SK-N-SH (cell line): ENCODE results near the gene OBSCN. TPM values are rescaled to one million over a fixed set of nuclear protein-coding genes. Genes with fewer than 3 reads are reported as not detected.

Experiments used
- CTCF ChIA-PET: fragments of 300-600, 350-600 bp; formaldehyde crosslinking; extraction: SDS; loops from one replicate; lab custom pipeline; 2021; lab: Yijun Ruan, JAX
- POLR2A ChIA-PET: fragments of 350-600 bp; sonication (Branson Sonifier 250); formaldehyde crosslinking; extraction: SDS; loops from one replicate; lab custom pipeline; 2020; ENCODE audit warnings: antibody characterized with exemption, inconsistent platforms; lab: Yijun Ruan, JAX
- DNase-seq: peaks from one replicate; pipeline ENCODE4 v3.0.0; 2012
- H2AFZ ChIP-seq: fragments of 200-600 bp; sonication (generic); 2 replicates; pipeline ENCODE4 v1.8.1; 2016; ENCODE audit warnings: antibody characterized with exemption, mild to moderate bottlenecking, low read depth
- H3F3A ChIP-seq: fragments of 200-600 bp; sonication (generic); replicated peaks from 2 replicates; pipeline ENCODE3; 2016; ENCODE audit warnings: antibody characterized with exemption, mild to moderate bottlenecking; ENCODE audit not compliant: insufficient read depth
- H3K27ac ChIP-seq, 2 experiments: fragments of 200-500 bp in 1 of 2; fragments of 200-600 bp in 1 of 2; sonication (Bioruptor generic) in 1 of 2; sonication (generic), shearing (Covaris generic) in 1 of 2; 2 replicates each; pipeline versions ENCODE4 v1.5.1 to v1.6.1; 2014 to 2016; ENCODE audit warnings: low read depth in 2 of 2, inconsistent platforms in 1 of 2, low read length in 1 of 2, mild to moderate bottlenecking in 1 of 2, mixed read lengths in 1 of 2
- H3K27me3 ChIP-seq: fragments of 200-600 bp; sonication (generic), shearing (Covaris generic); 2 replicates; pipeline ENCODE4 v1.6.1; 2016; ENCODE audit warnings: mixed run types; ENCODE audit not compliant: insufficient read depth
- H3K36me3 ChIP-seq, 2 experiments: fragments of 200-500 bp in 1 of 2; fragments of 200-600 bp in 1 of 2; sonication (Bioruptor generic) in 1 of 2; sonication (generic) in 1 of 2; replicated peaks in 1 of 2; 2 replicates each; pipeline versions ENCODE3 to v1.5.1; 2014 to 2016; ENCODE audit warnings: low read length in 1 of 2, mild to moderate bottlenecking in 1 of 2; ENCODE audit not compliant: insufficient read depth in 2 of 2, control insufficient read depth in 1 of 2
- H3K4me1 ChIP-seq, 2 experiments: fragments of 200-500 bp in 1 of 2; fragments of 200-600 bp in 1 of 2; sonication (Bioruptor generic) in 1 of 2; sonication (generic), shearing (Covaris generic) in 1 of 2; 2 replicates each; pipeline versions ENCODE4 v1.5.1 to v1.6.1; 2014 to 2016; ENCODE audit warnings: low read depth in 1 of 2, low read length in 1 of 2, mixed run types in 1 of 2; ENCODE audit not compliant: insufficient read depth in 2 of 2, control insufficient read depth in 1 of 2
- H3K4me2 ChIP-seq: fragments of 200-600 bp; sonication (generic), shearing (Covaris generic); 2 replicates; pipeline ENCODE4 v1.6.1; 2017; ENCODE audit warnings: mixed run types
- H3K4me3 ChIP-seq, 2 experiments: fragments of 200-500 bp in 1 of 2; fragments of 200-600 bp in 1 of 2; sonication (Bioruptor generic) in 1 of 2; sonication (generic), shearing (Covaris generic) in 1 of 2; 2 replicates each; pipeline versions ENCODE4 v1.5.1 to v1.8.1; 2014 to 2016; ENCODE audit warnings: low read depth in 2 of 2, inconsistent platforms in 1 of 2, low read length in 1 of 2, mild to moderate bottlenecking in 1 of 2, mixed read lengths in 1 of 2, moderate library complexity in 1 of 2
- H3K79me2 ChIP-seq: fragments of 200-600 bp; sonication (generic); 2 replicates; pipeline ENCODE4 v1.8.1; 2017; ENCODE audit warnings: mild to moderate bottlenecking; ENCODE audit not compliant: insufficient read depth
- H3K9ac ChIP-seq: fragments of 200-600 bp; sonication (generic); 2 replicates; pipeline ENCODE4 v1.6.1; 2017; ENCODE audit warnings: mixed run types
- H3K9me2 ChIP-seq: fragments of 200-600 bp; sonication (generic); 2 replicates; pipeline ENCODE4 v1.6.1; 2017; ENCODE audit warnings: mixed run types
- H3K9me3 ChIP-seq: fragments of 200-600 bp; sonication (generic); 2 replicates; pipeline ENCODE4 v1.6.1; 2017; ENCODE audit warnings: mixed run types, mild to moderate bottlenecking, moderate library complexity
- H4K20me1 ChIP-seq: fragments of 200-600 bp; sonication (generic); 2 replicates; pipeline ENCODE4 v1.6.1; 2017; ENCODE audit warnings: mild to moderate bottlenecking, mixed run types; ENCODE audit not compliant: insufficient read depth
- CHD2 ChIP-seq: fragments of 150-350 bp; IDR thresholded peaks from 2 replicates; pipeline ENCODE4 v1.6.1; 2018; ENCODE audit warnings: low read length; ENCODE audit not compliant: partially characterized antibody
- CTCF ChIP-seq: fragments of 200-600 bp; sonication (generic); IDR thresholded peaks from 2 replicates; pipeline ENCODE4 v1.6.1; 2017; ENCODE audit warnings: antibody characterized with exemption, mild to moderate bottlenecking, moderate library complexity
- FOSL2 ChIP-seq: IDR thresholded peaks from 2 replicates; pipeline ENCODE4 v1.4.0; 2012; ENCODE audit warnings: low read depth, mild to moderate bottlenecking, moderate library complexity, borderline replicate concordance
- FOXJ3 ChIP-seq: sonication (generic); formaldehyde crosslinking; IDR thresholded peaks from 2 replicates; pipeline ENCODE4 v1.5.1; 2020; ENCODE audit warnings: mild to moderate bottlenecking, missing genetic modification reagents
- FOXM1 ChIP-seq: IDR thresholded peaks from 2 replicates; pipeline ENCODE4 v1.4.0; 2012; ENCODE audit warnings: low read depth, mild to moderate bottlenecking
- GABPA ChIP-seq: IDR thresholded peaks from 2 replicates; pipeline ENCODE4 v1.4.0; 2012; ENCODE audit warnings: low read depth, mild to moderate bottlenecking
- JUND ChIP-seq: IDR thresholded peaks from 2 replicates; pipeline ENCODE4 v1.4.0; 2012
- MAX ChIP-seq: IDR thresholded peaks from 2 replicates; pipeline ENCODE4 v1.4.0; 2012; ENCODE audit warnings: low read depth
- MEF2A ChIP-seq: IDR thresholded peaks from 2 replicates; pipeline ENCODE4 v1.4.0; 2012; ENCODE audit warnings: low read depth, borderline replicate concordance
- NRF1 ChIP-seq: IDR thresholded peaks from 2 replicates; pipeline ENCODE4 v1.6.1; 2012; ENCODE audit warnings: low read depth, mild to moderate bottlenecking, low read length
- POLR2AphosphoS5 ChIP-seq: IDR thresholded peaks from 2 replicates; pipeline ENCODE4 v1.6.1; 2012; ENCODE audit warnings: low read depth, low read length
- RAD21 ChIP-seq: IDR thresholded peaks from 2 replicates; pipeline ENCODE4 v1.6.1; 2012; ENCODE audit warnings: mild to moderate bottlenecking, low read length
- RCOR1 ChIP-seq: fragments of 150-350 bp; IDR thresholded peaks from 2 replicates; pipeline ENCODE4 v1.6.1; 2017; ENCODE audit warnings: antibody characterized with exemption, low read length
- REST ChIP-seq: IDR thresholded peaks from 2 replicates; pipeline ENCODE4 v1.6.1; 2012; ENCODE audit warnings: mild to moderate bottlenecking, low read depth, low read length, moderate library complexity
- ZBTB33 ChIP-seq: IDR thresholded peaks from 2 replicates; pipeline ENCODE4 v1.4.0; 2012; ENCODE audit warnings: low read depth, borderline replicate concordance
- WGBS: methylation state at CpG from one replicate; pipeline ENCODE4 v1.1.6; 2017; ENCODE audit warnings: low lambda C conversion rate; 5-methylcytosine and 5-hydroxymethylcytosine counted together
- polyA plus RNA-seq, 3 experiments: library from polyadenylated mRNA; depleted of rRNA; stranded (reverse); fragments of >200 nt; gene quantifications; 2 replicates each; pipeline ENCODE4 v1.2.3, GENCODE V29; 2012

The OBSCN gene
- polyA plus RNA-seq, 1 of the 3 experiments (the other 2 are of a cell fraction): 4.0 TPM

GRCh38 chr1:228411121-228411520 lies 203.3 kb downstream of the OBSCN start:
- CTCF ChIA-PET: no interaction called here
- POLR2A ChIA-PET: interaction anchor here (1.0 kb wide), 1 partner anchor 46 kb away, joined by 3 read pairs; a partner anchor contains a TSS
- H3F3A ChIP-seq: no peaks in the 10 kb centered on the region
- H4K20me1 ChIP-seq: no peaks in the 10 kb centered on the region
- no peaks in the 10 kb centered on the region for H3K9me3 ChIP-seq
- WGBS: 97% methylated on average over 5 of the region's 5 CpGs
- H3K9ac ChIP-seq: no peak overlapping the region
- no peaks in the 10 kb centered on the region for H3K9me2 ChIP-seq
- DNase-seq: no peak
- no peak overlapping the region for H2AFZ ChIP-seq
- TF ChIP-seq FOSL2: no peak
- TF ChIP-seq GABPA: no peak
- no peak for TF ChIP-seq JUND
- no peak for TF ChIP-seq RAD21
- TF ChIP-seq NRF1: no peak
- no peak for TF ChIP-seq REST
- no peak for TF ChIP-seq MAX
- no peak for TF ChIP-seq FOXM1
- no peak for TF ChIP-seq FOXJ3 (CRISPR knock-in tag)
- TF ChIP-seq ZBTB33: no peak
- no peak for TF ChIP-seq RCOR1
- TF ChIP-seq CHD2: no peak
- TF ChIP-seq CTCF: no peak
- TF ChIP-seq POLR2AphosphoS5: no peak
- no peak for TF ChIP-seq MEF2A
- H3K27me3 ChIP-seq: no peaks in the 10 kb centered on the region
- no peak overlapping the region for H3K4me2 ChIP-seq
- peaks cover 4 to 22% of the 10 kb centered on the region in 2 experiments; a peak in 3 of 4 replicates for H3K4me1 ChIP-seq
- H3K4me3 ChIP-seq: no peak overlapping the region
- H3K36me3 ChIP-seq: peaks cover 0 to 3% of the 10 kb centered on the region in 2 experiments
- H3K27ac ChIP-seq: no peak overlapping the region
- peaks cover 19% of the 10 kb centered on the region for H3K79me2 ChIP-seq
